ENCODE measurements around the gene STEAP3.

GRCh38 chr2:119181391-119181790 is 42.2 kb upstream of the STEAP3 start:
- TF ChIP-seq CTCF (IDR thresholded peaks at IDR 0.05), result no peak
- no peak for TF ChIP-seq CEBPB (IDR thresholded peaks at IDR 0.05)
- TF ChIP-seq MAX (IDR thresholded peaks at IDR 0.05), result no peak
- no peak for TF ChIP-seq RFX5 (IDR thresholded peaks at IDR 0.05)
- no peak for TF ChIP-seq SREBF2 (IDR thresholded peaks at IDR 0.05)
- TF ChIP-seq NR3C1 (IDR thresholded peaks at IDR 0.05), result no peak
- no peak for TF ChIP-seq POLR2A (IDR thresholded peaks at IDR 0.05; ENCODE audit: low read length)
- no peak for TF ChIP-seq RAD21 (conservative IDR thresholded peaks at IDR 0.05 in 1 of 2, IDR thresholded peaks at IDR 0.05 in 1 of 2)
- no peak for TF ChIP-seq CBX2 (IDR thresholded peaks at IDR 0.05; ENCODE audit: borderline replicate concordance, low read depth)
- TF ChIP-seq HOXB5 (CRISPR knock-in tag; IDR thresholded peaks at IDR 0.05), result no peak
- TF ChIP-seq EP300 (IDR thresholded peaks at IDR 0.05), result no peak

Data from A549 (cell line).